Mucosa of descending colon (tissue), 3 donors: ENCODE results near the gene FAM163B. TPM values are rescaled to one million over a fixed set of nuclear protein-coding genes. Genes with fewer than 3 reads are reported as not detected.

Source experiments
- ATAC-seq: fragments of 200-7000 bp; cut with Tn5 transposase; one replicate; pipeline ENCODE4 v1.9.1; 2020; ENCODE audit warnings: mild to moderate bottlenecking, moderate library complexity
- DNase-seq, 3 donors: peaks; one replicate each; pipeline ENCODE4 v3.0.0-alpha.2; 2020
- H3K36me3 ChIP-seq: fragments of 200-600 bp; one replicate; pipeline ENCODE4 v1.8.0; 2021; ENCODE audit warnings: low read depth, mild to moderate bottlenecking
- H3K4me1 ChIP-seq: fragments of 200-600 bp; one replicate; pipeline ENCODE4 v1.8.0; 2021; ENCODE audit warnings: low read depth, mild to moderate bottlenecking
- H3K4me3 ChIP-seq: fragments of 200-600 bp; one replicate; pipeline ENCODE4 v1.8.0; 2021; ENCODE audit warnings: mild to moderate bottlenecking
- H3K9me3 ChIP-seq: fragments of 200-600 bp; one replicate; pipeline ENCODE4 v1.8.0; 2021; ENCODE audit warnings: mild to moderate bottlenecking
- intact Hi-C, 2 donors: fragments of 100-400 bp; cut with DNase I in 1 of 2; cut with micrococcal nuclease in 1 of 2; formaldehyde crosslinking; loops; one replicate each; pipeline versions ENCODE4 v1.11.0 to v1.11.1; 2022; cut with DNase I, micrococcal nuclease
- total RNA-seq, 3 donors: library from RNA; stranded (reverse); fragmentation: NEBNext Ultra II Directional in 2 of 3; extraction: Animal tissue kit (Norgen Biotek cat#: 25700) in 2 of 3; gene quantifications; one replicate each; pipeline versions ENCODE4 v1.2.1 to v1.2.4, GENCODE V29; 2021 to 2023
- TF ChIP-seq, protein P1 (sequence below): fragments of 200-600 bp; IDR thresholded peaks from one replicate; pipeline ENCODE4 v1.8.0; 2022; ENCODE audit warnings: antibody characterized with exemption, mild to moderate bottlenecking
- donor health status: DM: no; HTN: no; CAD: no; lungs with moderate emphysema.
- donor health status: DM: no; HTN: no; CAD: no.
- donor health status: DM: no; HTN: yes; CAD: no.

FAM163B gene
- total RNA-seq, 3 donors from 2014 or later: 2.0 to 3.9 (median 3.8) TPM

DNA sequence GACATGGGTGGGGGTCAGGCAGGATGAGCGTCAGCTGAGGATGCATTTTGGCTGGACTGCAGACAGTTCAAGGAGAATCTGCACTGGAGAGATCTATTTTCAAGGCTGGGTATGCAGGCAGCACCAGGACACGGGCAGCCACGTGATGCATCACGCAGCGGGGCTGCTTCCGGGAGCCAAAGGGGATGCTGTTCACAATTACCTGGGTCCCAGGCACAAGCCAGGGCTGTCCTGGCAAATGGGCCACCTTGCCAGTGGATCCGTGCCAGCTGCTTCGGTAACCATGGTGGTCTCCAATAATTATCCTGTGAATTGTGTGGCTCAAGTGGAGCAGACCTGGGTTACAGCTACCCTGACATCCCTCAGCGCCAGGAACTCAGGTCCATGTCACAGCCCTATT, 44.4 kb upstream of the FAM163B start:
- intact Hi-C loops: no loop called here

DNA sequence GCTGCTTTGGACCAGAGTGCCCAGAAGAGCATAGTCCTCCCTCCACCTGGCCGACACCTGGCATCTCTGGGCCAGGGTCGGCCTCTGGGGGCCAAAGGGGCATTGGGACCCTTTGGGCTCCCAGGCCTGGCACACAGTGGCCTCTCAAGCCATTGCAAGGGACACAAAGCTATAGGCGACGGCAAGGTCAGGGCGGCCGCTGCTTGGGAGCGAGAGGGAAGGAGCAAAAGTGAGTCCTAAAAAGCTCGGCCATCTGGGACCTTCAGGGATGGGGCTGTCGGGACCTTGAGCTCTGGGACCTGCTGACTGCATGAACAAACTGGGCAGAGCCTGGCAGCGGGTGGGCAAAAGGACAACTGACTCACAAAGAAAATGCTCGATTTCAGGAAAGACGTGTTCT, 40.8 kb upstream of the FAM163B start:
- Histone ChIP-seq H3K9me3 (no peaks in the 10 kb centered on the region), H3K4me3 (no peak overlapping the region), H3K4me1 (no peaks in the 10 kb centered on the region), H3K36me3 (no peaks in the 10 kb centered on the region)
- DNase-seq (no peak), ATAC-seq (no peak)
- intact Hi-C loops: no loop called here
- TF ChIP-seq, protein P1, sequence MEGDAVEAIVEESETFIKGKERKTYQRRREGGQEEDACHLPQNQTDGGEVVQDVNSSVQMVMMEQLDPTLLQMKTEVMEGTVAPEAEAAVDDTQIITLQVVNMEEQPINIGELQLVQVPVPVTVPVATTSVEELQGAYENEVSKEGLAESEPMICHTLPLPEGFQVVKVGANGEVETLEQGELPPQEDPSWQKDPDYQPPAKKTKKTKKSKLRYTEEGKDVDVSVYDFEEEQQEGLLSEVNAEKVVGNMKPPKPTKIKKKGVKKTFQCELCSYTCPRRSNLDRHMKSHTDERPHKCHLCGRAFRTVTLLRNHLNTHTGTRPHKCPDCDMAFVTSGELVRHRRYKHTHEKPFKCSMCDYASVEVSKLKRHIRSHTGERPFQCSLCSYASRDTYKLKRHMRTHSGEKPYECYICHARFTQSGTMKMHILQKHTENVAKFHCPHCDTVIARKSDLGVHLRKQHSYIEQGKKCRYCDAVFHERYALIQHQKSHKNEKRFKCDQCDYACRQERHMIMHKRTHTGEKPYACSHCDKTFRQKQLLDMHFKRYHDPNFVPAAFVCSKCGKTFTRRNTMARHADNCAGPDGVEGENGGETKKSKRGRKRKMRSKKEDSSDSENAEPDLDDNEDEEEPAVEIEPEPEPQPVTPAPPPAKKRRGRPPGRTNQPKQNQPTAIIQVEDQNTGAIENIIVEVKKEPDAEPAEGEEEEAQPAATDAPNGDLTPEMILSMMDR: no peak

More for the DNA sequence above, 44.4 kb upstream of the FAM163B start:
- TF ChIP-seq, protein P1: no peak
- Histone ChIP-seq H3K9me3 (no peaks in the 10 kb centered on the region), H3K4me1 (peaks cover 8% of the 10 kb centered on the region), H3K4me3 (no peak overlapping the region), H3K36me3 (no peaks in the 10 kb centered on the region)
- ATAC-seq: no peak
- no peak for DNase-seq

DNA sequence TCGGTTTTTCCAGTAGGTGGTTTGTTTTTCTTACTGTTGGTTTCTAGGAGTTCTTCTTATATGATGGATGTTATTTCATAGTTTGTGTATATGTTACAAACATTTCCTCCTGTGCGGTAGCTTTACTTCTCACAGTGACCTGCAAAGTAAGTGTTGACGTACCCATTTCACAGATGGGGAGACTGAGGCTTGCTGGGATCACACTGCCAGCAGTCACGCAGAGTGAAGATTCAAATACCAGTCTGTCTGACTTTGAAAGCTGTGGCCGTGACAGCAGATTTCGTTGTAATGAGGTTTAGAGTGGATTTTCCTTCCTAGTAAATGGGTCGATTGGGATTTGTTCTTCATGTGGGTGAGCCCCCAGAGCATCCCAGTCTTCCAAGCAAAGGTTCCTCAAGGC, 40.0 kb upstream of the FAM163B start:
- intact Hi-C loops: no loop called here
- DNase-seq: peak in 1 of 3 donors; percentile 17
- H3K4me3 ChIP-seq: no peak overlapping the region
- no peaks in the 10 kb centered on the region for H3K4me1 ChIP-seq
- H3K36me3 ChIP-seq: no peaks in the 10 kb centered on the region
- H3K9me3 ChIP-seq: no peaks in the 10 kb centered on the region
- TF ChIP-seq, protein P1: no peak
- no peak for ATAC-seq

DNA sequence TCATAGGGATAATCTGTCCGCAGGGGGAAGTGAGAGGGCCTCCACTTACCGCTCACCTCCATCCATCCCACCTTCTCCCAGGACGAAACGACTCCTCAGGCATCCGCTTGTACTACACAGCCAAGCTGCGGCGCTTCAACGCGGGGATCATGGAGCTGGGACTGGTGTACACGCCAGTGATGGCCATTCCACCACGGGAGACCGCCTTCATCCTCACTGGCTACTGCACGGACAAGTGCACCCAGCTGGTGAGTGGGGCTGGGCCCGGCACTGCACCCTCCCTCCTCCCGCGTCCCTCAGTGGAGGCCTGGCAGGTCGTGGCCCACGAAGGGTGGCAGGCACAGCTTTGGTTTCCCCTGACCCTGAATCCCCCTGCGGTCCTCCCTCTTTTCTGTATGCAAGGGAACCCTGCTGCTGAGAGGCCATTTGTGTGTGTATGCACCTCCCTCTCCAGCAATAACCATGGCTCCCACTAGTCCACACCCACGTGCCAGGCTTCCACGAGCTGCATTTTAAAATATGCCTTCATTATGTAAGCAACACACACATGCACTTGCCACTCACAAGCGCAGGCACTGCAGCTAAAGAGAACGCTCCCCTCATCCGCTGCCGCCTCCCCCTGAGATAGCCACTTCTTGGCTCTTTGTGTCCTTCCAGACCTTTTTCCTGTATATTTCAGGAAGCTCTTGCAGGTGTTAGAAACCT, 38.7 kb upstream of the FAM163B start:
- ATAC-seq: no peak
- TF ChIP-seq, protein P1: no peak
- DNase-seq: no peak
- Histone ChIP-seq H3K4me3 (no peak overlapping the region), H3K9me3 (no peaks in the 10 kb centered on the region), H3K4me1 (no peaks in the 10 kb centered on the region), H3K36me3 (no peaks in the 10 kb centered on the region)
- intact Hi-C loops: no loop called here

DNA sequence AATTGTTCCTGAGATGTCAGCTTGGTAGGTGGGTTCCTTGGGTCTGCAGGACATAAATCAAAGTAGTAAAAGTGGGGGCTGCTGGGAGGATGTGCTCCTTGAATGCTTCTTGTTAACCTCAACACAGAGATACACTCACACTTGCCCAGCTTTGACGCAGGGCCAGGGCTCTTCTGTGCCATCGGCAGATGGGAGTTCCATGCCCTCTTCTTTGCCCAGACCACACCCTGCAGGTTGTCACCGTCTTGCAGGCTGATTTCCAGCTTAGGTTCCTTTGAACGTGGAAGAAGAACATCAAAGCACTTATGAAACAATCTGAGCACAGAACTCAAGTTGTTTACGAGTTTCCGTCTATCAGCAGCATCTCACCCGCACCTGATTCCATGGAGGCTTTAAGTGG, 38.0 kb upstream of the FAM163B start:
- Histone ChIP-seq H3K9me3 (no peaks in the 10 kb centered on the region), H3K4me1 (no peaks in the 10 kb centered on the region), H3K36me3 (no peaks in the 10 kb centered on the region), H3K4me3 (no peak overlapping the region)
- intact Hi-C loops: no loop called here
- DNase-seq (no peak), ATAC-seq (no peak)
- TF ChIP-seq, protein P1: no peak
